ENCODE measurements around the gene EXO5. TPM values are rescaled to one million over a fixed set of nuclear protein-coding genes. Genes with fewer than 3 reads are reported as not detected.
"Not testable (repeated sequence)": the region's sequence is repeated elsewhere in the genome, so short reads cannot be mapped to it uniquely, and the experiment has no call there.

The EXO5 gene
- total RNA-seq, 1 donor from 2014 or later = 13.3 TPM

DNA sequence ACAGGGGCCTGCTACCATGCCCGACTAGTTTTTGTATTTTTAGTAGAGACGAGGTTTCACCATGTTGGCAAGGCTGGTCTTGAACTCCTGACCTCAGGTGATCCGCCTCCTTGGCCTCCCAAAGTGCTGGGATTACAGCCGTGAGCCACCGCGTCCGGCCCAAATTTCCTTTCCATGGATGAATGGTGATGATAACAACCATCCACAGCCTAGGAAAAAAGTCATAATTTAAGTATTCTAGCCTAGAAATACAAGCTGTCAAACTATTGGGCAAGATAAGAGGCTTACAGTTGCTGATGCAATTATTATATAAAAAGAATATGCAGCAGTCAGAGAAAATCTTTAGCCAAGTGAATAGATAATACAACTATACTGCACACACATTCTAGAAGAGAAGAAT, 46.2 kb downstream of the EXO5 start:
- not testable (repeated sequence) for DNase-seq

DNA sequence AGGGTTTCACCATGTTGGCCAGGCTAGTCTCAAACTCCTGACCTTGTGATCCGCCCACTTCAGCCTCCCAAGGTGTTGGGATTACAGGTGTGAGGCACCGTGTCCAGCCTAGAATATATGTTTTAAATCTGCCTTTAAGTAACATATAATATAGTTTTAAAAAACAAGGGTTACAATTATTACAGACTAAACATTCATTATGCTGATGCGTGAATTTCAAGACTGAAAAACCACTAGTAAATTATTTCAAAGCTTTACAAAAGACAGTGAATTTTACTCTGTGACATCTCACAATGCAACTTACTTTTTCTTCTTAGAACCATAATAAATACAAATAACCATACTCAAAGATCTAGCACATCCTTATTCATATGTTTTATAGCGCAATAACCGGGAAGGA, 47.6 kb downstream of the EXO5 start:
- DNase-seq = no peak

DNA sequence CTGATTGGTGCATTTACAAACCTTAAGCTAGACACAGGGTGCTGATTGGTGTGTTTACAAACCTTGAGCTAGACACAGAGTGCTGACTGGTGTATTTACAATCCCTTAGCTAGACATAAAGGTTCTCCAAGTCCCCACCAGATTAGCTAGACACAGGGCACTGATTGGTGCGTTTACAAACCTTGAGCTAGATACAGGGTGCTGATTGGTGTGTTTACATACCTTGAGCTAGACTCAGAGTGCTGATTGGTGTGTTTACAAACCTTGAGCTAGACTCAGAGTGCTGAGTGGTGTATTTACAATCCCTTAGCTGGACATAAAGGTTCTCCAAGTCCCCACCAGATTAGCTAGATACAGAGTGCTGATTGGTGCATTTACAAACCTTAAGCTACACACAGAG, 49.7 kb downstream of the EXO5 start:
- not testable (repeated sequence) for DNase-seq

DNA sequence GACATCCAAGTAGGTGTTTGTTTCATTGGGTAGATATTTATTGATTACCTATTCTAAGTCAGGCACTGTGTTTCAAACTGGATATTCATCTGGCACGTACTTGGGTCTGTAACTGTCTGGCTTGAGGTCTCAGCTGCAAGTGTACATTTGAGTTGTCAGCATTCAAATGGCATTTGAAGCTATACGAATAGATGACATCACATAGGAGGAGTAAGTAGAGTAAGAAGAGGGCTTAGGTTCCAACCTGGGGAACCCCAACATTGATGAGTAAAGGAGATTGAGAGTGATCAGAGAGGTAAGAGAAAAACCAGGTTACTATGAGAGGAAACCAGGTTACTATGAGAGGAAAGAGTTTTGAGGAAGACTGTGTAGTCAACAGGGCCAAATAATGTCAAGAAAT, 53.6 kb downstream of the EXO5 start:
- no peak for DNase-seq

DNA sequence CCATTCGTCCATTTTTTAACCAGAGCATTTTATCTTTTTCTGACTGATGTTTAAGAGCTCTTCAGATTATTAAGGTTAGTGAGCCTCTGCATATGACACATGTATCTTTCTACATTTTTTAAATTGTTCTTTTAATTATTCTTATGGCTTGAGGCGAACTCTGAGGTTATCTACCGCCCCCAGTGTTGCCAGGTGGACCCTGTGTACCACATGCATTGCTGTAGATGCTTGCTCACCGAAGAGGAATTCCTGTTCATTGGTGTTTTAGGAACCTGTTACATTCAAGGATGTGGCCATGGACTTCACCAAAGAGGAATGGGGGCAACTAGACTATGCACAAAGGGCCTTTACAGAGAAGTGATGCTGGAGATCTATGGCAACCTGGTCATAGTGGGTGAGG, 54.7 kb downstream of the EXO5 start:
- no peak for DNase-seq

DNA sequence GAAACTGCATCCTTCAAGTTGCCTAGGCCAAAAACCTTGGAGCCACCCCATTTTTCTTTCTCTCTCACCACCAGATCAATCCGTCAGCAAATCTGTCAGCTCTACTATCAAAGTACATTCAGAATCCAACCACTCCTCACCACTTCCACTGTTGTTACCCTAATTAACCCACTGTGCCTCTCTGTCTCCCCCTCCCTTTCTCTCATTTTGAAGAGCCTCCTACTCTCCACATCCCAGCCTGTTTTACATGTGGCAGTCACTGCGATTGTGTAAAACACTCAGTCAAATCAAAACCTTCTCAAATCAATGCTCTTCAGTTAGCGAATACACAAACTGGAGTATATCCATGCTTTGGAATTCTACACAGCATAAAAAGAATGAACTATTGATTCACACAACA, 55.9 kb downstream of the EXO5 start:
- DNase-seq = no peak

DNA sequence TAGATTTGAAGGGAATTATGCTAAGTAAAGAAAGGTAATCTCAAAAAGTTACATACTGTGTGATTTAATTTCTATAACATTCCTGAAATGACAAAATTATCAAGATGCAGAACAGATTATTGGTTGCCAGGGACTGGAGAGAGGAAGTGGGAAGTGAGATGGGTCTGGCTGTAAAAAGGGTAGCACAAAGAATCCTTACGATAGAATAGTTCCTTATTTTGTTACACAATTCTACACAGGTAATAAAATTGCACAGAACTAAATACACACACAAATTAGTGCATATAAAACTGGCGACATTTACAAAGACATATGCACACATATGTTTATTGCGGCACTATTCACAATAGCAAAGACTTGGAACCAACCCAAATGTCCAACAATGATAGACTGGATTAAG, 56.3 kb downstream of the EXO5 start:
- no peak for DNase-seq

Small RNAs within 50 kb of the gene (small RNA-seq; reads per million reads assigned to genes)
- not detected for gene AL356379.1 (ENCODE audit: low replicate concordance)

Other genes with a start within 250 kb of the EXO5 start
- 6.5 TPM for gene COL9A2, start 191.5 kb upstream of the EXO5 start, total RNA-seq
- 8.8 TPM for gene SMAP2, start 135.0 kb upstream of the EXO5 start, total RNA-seq
- 1.5 TPM for gene ZFP69B, start 58.3 kb upstream of the EXO5 start, total RNA-seq
- 3.0 TPM for gene ZFP69, start 31.5 kb upstream of the EXO5 start, total RNA-seq
- gene ZNF684, start 22.9 kb downstream of the EXO5 start, total RNA-seq = 2.3 TPM
- gene RIMS3, start 156.9 kb downstream of the EXO5 start, total RNA-seq = 1.7 TPM
- gene NFYC, start 182.9 kb downstream of the EXO5 start, total RNA-seq = 51.2 TPM